SU-DHL-6 (cell line): ENCODE data around the gene CIART.

Source experiments
- H2AFZ ChIP-seq: fragments of 200-600 bp; sonication (generic); 2 replicates; pipeline ENCODE4 v1.6.1; 2014; ENCODE audit warnings: low read depth, mild to moderate bottlenecking, moderate library complexity, mixed read lengths, antibody characterized with exemption, low read length; ENCODE audit not compliant: severe bottlenecking
- H3F3A ChIP-seq: fragments of 200-600 bp; shearing (Covaris generic); 2 replicates; pipeline ENCODE4 v1.6.0; 2016; ENCODE audit warnings: antibody characterized with exemption, mild to moderate bottlenecking; ENCODE audit not compliant: insufficient read depth
- H3K27ac ChIP-seq: fragments of 200-600 bp; sonication (generic); 2 replicates; pipeline ENCODE4 v1.5.1; 2016; ENCODE audit warnings: low read depth, mild to moderate bottlenecking, low read length, moderate library complexity, mixed read lengths
- H3K27me3 ChIP-seq: fragments of 200-600 bp; sonication (generic), shearing (Covaris generic); 2 replicates; pipeline ENCODE4 v1.6.0; 2014; ENCODE audit warnings: mild to moderate bottlenecking, low read length
- H3K36me3 ChIP-seq: fragments of 200-600 bp; sonication (generic); 2 replicates; pipeline ENCODE4 v1.6.1; 2014; ENCODE audit warnings: mild to moderate bottlenecking, low read length, mixed read lengths
- H3K4me2 ChIP-seq: fragments of 300-600, 200-600 bp; shearing (Covaris generic), sonication (generic); 2 replicates; pipeline ENCODE4 v1.6.0; 2014; ENCODE audit warnings: low read length, low read depth, mild to moderate bottlenecking; ENCODE audit not compliant: poor library complexity, severe bottlenecking
- H3K4me3 ChIP-seq: fragments of 200-600 bp; sonication (generic); 2 replicates; pipeline ENCODE4 v1.5.1; 2014; ENCODE audit warnings: antibody characterized with exemption, low read length, mild to moderate bottlenecking, mixed read lengths; ENCODE audit not compliant: insufficient read depth, poor library complexity, severe bottlenecking
- H3K79me2 ChIP-seq: fragments of 200-600 bp; sonication (generic); 2 replicates; pipeline ENCODE4 v1.6.1; 2014; ENCODE audit warnings: mild to moderate bottlenecking, low read length, moderate library complexity; ENCODE audit not compliant: insufficient read depth
- H3K9ac ChIP-seq: fragments of 200-600 bp; sonication (generic); 2 replicates; pipeline ENCODE4 v1.7.0; 2014; ENCODE audit warnings: mild to moderate bottlenecking, low read length
- H3K9me2 ChIP-seq: fragments of 200-600 bp; sonication (generic); replicated peaks from 2 replicates; pipeline ENCODE4 v1.6.1; 2014; ENCODE audit warnings: low read length; ENCODE audit not compliant: insufficient read depth
- H3K9me3 ChIP-seq: fragments of 200-600 bp; sonication (generic); 2 replicates; pipeline ENCODE4 v1.6.1; 2014; ENCODE audit warnings: low read length, mixed read lengths; ENCODE audit not compliant: insufficient read depth
- H4K20me1 ChIP-seq: fragments of 200-600 bp; sonication (generic); 2 replicates; pipeline ENCODE4 v1.6.1; 2014; ENCODE audit warnings: low read depth, mild to moderate bottlenecking, antibody characterized with exemption, low read length, moderate library complexity, mixed read lengths
- CTCF ChIP-seq: fragments of 200-600 bp; sonication (generic); IDR thresholded peaks from one replicate; pipeline ENCODE4 v1.5.1; 2017; ENCODE audit warnings: antibody characterized with exemption, mild to moderate bottlenecking, low read length, moderate library complexity; ENCODE audit not compliant: insufficient read depth, poor library complexity, severe bottlenecking
- EZH2phosphoT487 ChIP-seq: fragments of 200-600 bp; sonication (generic), shearing (Covaris generic); conservative IDR thresholded peaks from 2 replicates; pipeline ENCODE4 v1.6.1; 2018; ENCODE audit warnings: mild to moderate bottlenecking, antibody characterized with exemption, low read length, moderate library complexity, mixed read lengths

Gene CIART

GRCh38 chr1:150256554-150257341 is 25.6 kb upstream of the CIART start:
- Histone ChIP-seq H2AFZ (no peak overlapping the region), H3K4me2 (no peak overlapping the region), H3K36me3 (no peaks in the 10 kb centered on the region), H3K79me2 (no peaks in the 10 kb centered on the region), H3F3A (no peaks in the 10 kb centered on the region), H4K20me1 (no peaks in the 10 kb centered on the region), H3K4me3 (no peak overlapping the region), H3K27me3 (no peaks in the 10 kb centered on the region), H3K9me3 (no peaks in the 10 kb centered on the region), H3K9me2 (no peaks in the 10 kb centered on the region), H3K27ac (no peak overlapping the region), H3K9ac (no peak overlapping the region)
- no peak for TF ChIP-seq CTCF
- no peak for TF ChIP-seq EZH2phosphoT487

DNA sequence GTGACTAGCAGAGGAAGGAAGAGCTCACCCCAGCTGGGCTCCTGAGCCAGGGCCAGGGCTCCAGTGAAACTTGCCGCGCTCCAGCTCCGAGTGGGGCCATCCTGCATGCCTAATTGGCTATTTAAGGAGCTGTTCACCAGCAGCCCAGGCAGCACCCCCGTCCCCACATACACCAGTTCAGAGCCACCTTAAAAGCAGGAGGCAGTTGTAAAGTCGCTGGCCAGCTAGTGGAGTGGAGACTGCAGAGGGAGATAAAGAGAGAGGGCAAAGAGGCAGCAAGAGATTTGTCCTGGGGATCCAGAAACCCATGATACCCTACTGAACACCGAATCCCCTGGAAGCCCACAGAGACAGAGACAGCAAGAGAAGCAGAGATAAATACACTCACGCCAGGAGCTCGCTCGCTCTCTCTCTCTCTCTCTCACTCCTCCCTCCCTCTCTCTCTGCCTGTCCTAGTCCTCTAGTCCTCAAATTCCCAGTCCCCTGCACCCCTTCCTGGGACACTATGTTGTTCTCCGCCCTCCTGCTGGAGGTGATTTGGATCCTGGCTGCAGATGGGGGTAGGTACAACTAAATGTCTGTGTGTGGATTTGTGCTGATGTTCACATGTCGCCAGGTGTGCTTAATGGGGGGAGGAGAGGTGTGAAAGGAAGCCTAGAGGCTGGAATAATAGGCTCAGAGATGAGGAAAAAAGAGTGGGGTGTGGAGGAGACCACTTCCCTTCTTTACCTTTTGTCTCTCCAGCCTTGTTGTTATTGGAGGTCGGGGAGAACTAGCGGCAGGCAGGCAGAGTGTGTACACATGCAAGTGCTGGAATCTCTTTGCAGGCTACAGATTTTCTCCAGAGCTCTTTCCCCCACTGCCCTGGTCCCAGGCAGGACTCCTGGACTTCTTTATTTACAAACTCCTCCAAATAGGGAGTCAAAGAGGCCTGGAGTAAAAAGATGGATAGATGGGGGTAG is 24.4 kb upstream of the CIART start, which contains the start of gene CA14:
CA14 (plus strand) TSS at position 151 of the 962 bp plus-strand sequence; CDS start at position 506, 355 bp downstream.
- Histone ChIP-seq H3K79me2 (no peaks in the 10 kb centered on the region), H3K4me3 (no peak within 1 kb of the TSS), H3K9me2 (no peaks in the 10 kb centered on the region), H3K4me2 (no peak within 1 kb of the TSS), H3K27me3 (no peaks in the 10 kb centered on the region), H3K27ac (no peak within 1 kb of the TSS), H4K20me1 (no peaks in the 10 kb centered on the region), H2AFZ (no peak within 1 kb of the TSS), H3K36me3 (no peaks in the 10 kb centered on the region), H3K9me3 (no peaks in the 10 kb centered on the region), H3K9ac (no peak within 1 kb of the TSS), H3F3A (no peaks in the 10 kb centered on the region)
- TF ChIP-seq CTCF (no peak), EZH2phosphoT487 (no peak)

- Histone ChIP-seq H3K79me2 (no peaks in the 10 kb centered on the region), H4K20me1 (no peaks in the 10 kb centered on the region), H3K9ac (no peak overlapping the region), H3K4me2 (no peak overlapping the region), H3K36me3 (no peaks in the 10 kb centered on the region), H3F3A (no peaks in the 10 kb centered on the region), H3K9me3 (no peaks in the 10 kb centered on the region), H3K9me2 (no peaks in the 10 kb centered on the region), H3K4me3 (no peak overlapping the region), H3K27me3 (no peaks in the 10 kb centered on the region), H2AFZ (no peak overlapping the region), H3K27ac (no peak overlapping the region)
- TF ChIP-seq EZH2phosphoT487: no peak
- no peak for TF ChIP-seq CTCF
These were observed 23.1 kb upstream of the CIART start for GRCh38 chr1:150259217-150259616.
